Coronary artery (tissue), 2 donors: ENCODE data around the gene APOL2.
A peak's percentile ranks its signal among the peaks of the same experiment; 100 is the strongest.

Experiments
- DNase-seq: peaks from one replicate; pipeline ENCODE4 v3.0.0-alpha.2; 2017; ENCODE audit warnings: low spot score
- H3K27ac ChIP-seq, 2 donors: fragments of 200-600 bp; sonication (generic); one replicate each; pipeline ENCODE4 v1.5.1; 2016 to 2019
- H3K4me3 ChIP-seq: fragments of 200-600 bp; sonication (generic); 2 replicates; pipeline ENCODE4 v1.5.1; 2016; ENCODE audit warnings: mild to moderate bottlenecking, moderate library complexity
- CTCF ChIP-seq: fragments of 200-600 bp; sonication (generic); IDR thresholded peaks from one replicate; pipeline ENCODE4 v1.5.1; 2019; ENCODE audit warnings: antibody characterized with exemption

APOL2 gene

GRCh38 chr22:36185828-36186624 lies 53.3 kb downstream of the APOL2 start:
- Histone ChIP-seq H3K27ac (no peak overlapping the region), H3K4me3 (no peak overlapping the region)
- no peak for TF ChIP-seq CTCF
- DNase-seq, result no peak

- TF ChIP-seq CTCF, result no peak
- no peak for DNase-seq
Observed at GRCh38 chr22:36184433-36185025, 54.8 kb downstream of the APOL2 start.

GRCh38 chr22:36183446-36183845 lies 55.9 kb downstream of the APOL2 start:
- Histone ChIP-seq H3K27ac (no peak overlapping the region), H3K4me3 (no peak overlapping the region)
- no peak for DNase-seq
- TF ChIP-seq CTCF, result no peak

More at GRCh38 chr22:36184433-36185025, 54.8 kb downstream of the APOL2 start:
- H3K4me3 ChIP-seq, result no peak overlapping the region
- H3K27ac ChIP-seq, result peak overlapping the region in 1 of 2 donors; percentile 17

- no peak for TF ChIP-seq CTCF
- DNase-seq, result no peak
- no peak overlapping the region for H3K4me3 ChIP-seq
- no peak overlapping the region for H3K27ac ChIP-seq
Observed at GRCh38 chr22:36182857-36183256, 56.5 kb downstream of the APOL2 start.

- no peak overlapping the region for H3K4me3 ChIP-seq
- DNase-seq, result no peak
- no peak for TF ChIP-seq CTCF
- H3K27ac ChIP-seq, result no peak overlapping the region
Observed at GRCh38 chr22:36182056-36182455, 57.3 kb downstream of the APOL2 start.

- peak; percentile 50 for DNase-seq
- Histone ChIP-seq H3K4me3 (no peak overlapping the region), H3K27ac (no peak overlapping the region)
- TF ChIP-seq CTCF, result no peak
Observed at GRCh38 chr22:36180928-36181327, 58.4 kb downstream of the APOL2 start.
